GM18861 (cell line): ENCODE results near the gene SLC16A3.

ENCODE experiments used
- ATAC-seq: cut with Tn5 transposase; IDR thresholded peaks from one replicate; pipeline ENCODE4 v1.9.1; 2021; ENCODE audit not compliant: unreplicated experiment

Gene SLC16A3

GRCh38 chr17:82235056-82235774 lies 6.4 kb downstream of the SLC16A3 start:
- no peak for ATAC-seq

- no peak for ATAC-seq
Measured at GRCh38 chr17:82235775-82236141, 6.9 kb downstream of the SLC16A3 start.

GRCh38 chr17:82236142-82236971 lies 7.5 kb downstream of the SLC16A3 start:
- ATAC-seq: no peak

- ATAC-seq: no peak
Measured at GRCh38 chr17:82237083-82237745, 8.4 kb downstream of the SLC16A3 start.

- ATAC-seq: no peak
Measured at GRCh38 chr17:82237746-82238471, 9.1 kb downstream of the SLC16A3 start.

GRCh38 chr17:82238472-82239201 lies 9.8 kb downstream of the SLC16A3 start:
- no peak for ATAC-seq

- no peak for ATAC-seq
Measured at GRCh38 chr17:82239401-82239925, 10.6 kb downstream of the SLC16A3 start.

GRCh38 chr17:82239926-82240505 lies 11.2 kb downstream of the SLC16A3 start:
- no peak for ATAC-seq

- no peak for ATAC-seq
Measured at GRCh38 chr17:82240506-82241182, 11.8 kb downstream of the SLC16A3 start.

- ATAC-seq: no peak
Measured at GRCh38 chr17:82241183-82241925, 12.5 kb downstream of the SLC16A3 start.

GRCh38 chr17:82241926-82242697 lies 13.3 kb downstream of the SLC16A3 start:
- no peak for ATAC-seq

GRCh38 chr17:82242698-82242976 lies 13.8 kb downstream of the SLC16A3 start:
- no peak for ATAC-seq

- no peak for ATAC-seq
Measured at GRCh38 chr17:82242977-82243647, 14.3 kb downstream of the SLC16A3 start.

- no peak for ATAC-seq
Measured at GRCh38 chr17:82243648-82244412, 15.0 kb downstream of the SLC16A3 start.

- ATAC-seq: no peak
Measured at GRCh38 chr17:82244413-82245133, 15.7 kb downstream of the SLC16A3 start.
